ENCODE data around the gene SASH1. TPM values are rescaled to one million over a fixed set of nuclear protein-coding genes. Genes with fewer than 3 reads are reported as not detected.

SASH1 gene
- total RNA-seq, 1 experiment from 2014 or later, result 19.2 TPM

- Histone ChIP-seq H3K9me3 (ENCODE audit: low read depth, low read length, poor library complexity, severe bottlenecking) (no peaks in the 10 kb centered on the region), H3K36me3 (ENCODE audit: insufficient read depth, low read length, poor library complexity, severe bottlenecking) (no peaks in the 10 kb centered on the region), H3K4me1 (ENCODE audit: insufficient read depth, low read length, poor library complexity, severe bottlenecking) (peaks cover 20% of the 10 kb centered on the region), H3K27ac (ENCODE audit: low read depth, low read length, poor library complexity, severe bottlenecking) (no peak overlapping the region), H3K27me3 (replicated peaks; ENCODE audit: insufficient read depth, low read depth, low read length, poor library complexity) (no peaks in the 10 kb centered on the region), H3K4me3 (ENCODE audit: low read depth, low read length, poor library complexity, severe bottlenecking) (no peak overlapping the region)
- BruUV-seq (replicated peaks), result no TSS peak
- CTCF ChIA-PET, result no interaction called here
- TF ChIP-seq CTCF (conservative IDR thresholded peaks at IDR 0.05; ENCODE audit: low read depth, low read length) (no peak), EZH2 (IDR thresholded peaks at IDR 0.05; ENCODE audit: borderline replicate concordance, low read depth, low read length, poor library complexity, severe bottlenecking) (no peak)
- no peak for DNase-seq (ENCODE audit: low spot score)
- intact Hi-C loops (cut with micrococcal nuclease; ENCODE audit: unreplicated experiment), result loop anchor here (5.0 to 10.0 kb wide), 2 partner anchors 123 to 155 kb away; no protein-coding TSS in a partner anchor
- POLR2A ChIA-PET (ENCODE audit: low non-redundant PET), result no interaction called here
Measured at GRCh38 chr6:148339766-148340165, 2.9 kb upstream of the SASH1 start.

- H3K27me3 ChIP-seq (replicated peaks; ENCODE audit: insufficient read depth, low read depth, low read length, poor library complexity), result no peaks in the 10 kb centered on the region
- no TSS peak for BruUV-seq (replicated peaks)
- peaks cover 28% of the 10 kb centered on the region for H3K4me1 ChIP-seq (ENCODE audit: insufficient read depth, low read length, poor library complexity, severe bottlenecking)
- no peak overlapping the region for H3K27ac ChIP-seq (ENCODE audit: low read depth, low read length, poor library complexity, severe bottlenecking)
- no peaks in the 10 kb centered on the region for H3K9me3 ChIP-seq (ENCODE audit: low read depth, low read length, poor library complexity, severe bottlenecking)
- no peaks in the 10 kb centered on the region for H3K36me3 ChIP-seq (ENCODE audit: insufficient read depth, low read length, poor library complexity, severe bottlenecking)
- no peak overlapping the region for H3K4me3 ChIP-seq (ENCODE audit: low read depth, low read length, poor library complexity, severe bottlenecking)
- intact Hi-C loops (cut with micrococcal nuclease; ENCODE audit: unreplicated experiment), result loop anchor here (5.0 to 10.0 kb wide), 2 partner anchors 122 to 156 kb away; no protein-coding TSS in a partner anchor
- TF ChIP-seq CTCF (conservative IDR thresholded peaks at IDR 0.05; ENCODE audit: low read depth, low read length) (no peak), EZH2 (IDR thresholded peaks at IDR 0.05; ENCODE audit: borderline replicate concordance, low read depth, low read length, poor library complexity, severe bottlenecking) (no peak)
- ChIA-PET POLR2A (ENCODE audit: low non-redundant PET) (no interaction called here), CTCF (no interaction called here)
- DNase-seq (ENCODE audit: low spot score), result no peak
Measured at GRCh38 chr6:148340586-148341297, 1.9 kb upstream of the SASH1 start.

DNA sequence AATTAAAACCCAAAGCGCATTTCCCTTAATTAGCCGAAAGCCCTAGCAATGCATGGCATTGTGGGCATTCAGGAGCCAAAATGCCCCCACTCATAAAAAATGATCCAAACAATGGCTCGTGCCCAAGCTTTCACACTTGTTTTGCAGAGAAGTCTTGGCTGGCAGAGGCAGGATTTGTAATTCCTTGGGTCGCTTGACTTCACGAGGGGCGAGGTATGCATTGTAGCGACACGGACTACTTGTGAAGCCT is 613 bp upstream of the SASH1 start:
- Histone ChIP-seq H3K4me1 (ENCODE audit: insufficient read depth, low read length, poor library complexity, severe bottlenecking) (peaks cover 40% of the 10 kb centered on the region), H3K27ac (ENCODE audit: low read depth, low read length, poor library complexity, severe bottlenecking) (peak overlapping the region; percentile 98), H3K9me3 (ENCODE audit: low read depth, low read length, poor library complexity, severe bottlenecking) (no peaks in the 10 kb centered on the region), H3K27me3 (replicated peaks; ENCODE audit: insufficient read depth, low read depth, low read length, poor library complexity) (no peaks in the 10 kb centered on the region), H3K4me3 (ENCODE audit: low read depth, low read length, poor library complexity, severe bottlenecking) (peak overlapping the region; percentile 66), H3K36me3 (ENCODE audit: insufficient read depth, low read length, poor library complexity, severe bottlenecking) (no peaks in the 10 kb centered on the region)
- no peak for DNase-seq (ENCODE audit: low spot score)
- intact Hi-C loops (cut with micrococcal nuclease; ENCODE audit: unreplicated experiment), result loop anchor here (5.0 to 10.0 kb wide), 2 partner anchors 120 to 157 kb away; no protein-coding TSS in a partner anchor
- TSS peak; percentile 95 for BruUV-seq (replicated peaks)
- ChIA-PET CTCF (interaction anchor here (1.0 kb wide), 1 partner anchor 162 kb away, joined by 3 read pairs; no protein-coding TSS in a partner anchor), POLR2A (ENCODE audit: low non-redundant PET) (no interaction called here)
- TF ChIP-seq CTCF (conservative IDR thresholded peaks at IDR 0.05; ENCODE audit: low read depth, low read length) (no peak), EZH2 (IDR thresholded peaks at IDR 0.05; ENCODE audit: borderline replicate concordance, low read depth, low read length, poor library complexity, severe bottlenecking) (no peak)

Data from A673 (cell line).